Measurements from ENCODE around the gene NAGPA. TPM values are rescaled to one million over a fixed set of nuclear protein-coding genes. Genes with fewer than 3 reads are reported as not detected.

Gene NAGPA
- total and polyA plus RNA-seq, 2 of the 13 experiments (the other 11 are each of a cell fraction or from before 2014, with no cell fraction given): 27.1 to 60.3 TPM

GRCh38 chr16:5025171-5025632, 8.5 kb downstream of the NAGPA start (continued):
- TF ChIP-seq ZNF556 (CRISPR knock-in tag; IDR thresholded peaks at IDR 0.05; ENCODE audit: borderline replicate concordance) (no peak), AGO1 (IDR thresholded peaks at IDR 0.05; ENCODE audit: low read depth, low read length, poor library complexity, severe bottlenecking) (peak; percentile 55), ZZZ3 (CRISPR knock-in tag; IDR thresholded peaks at IDR 0.05; ENCODE audit: borderline replicate concordance) (no peak), ZMAT5 (CRISPR knock-in tag; IDR thresholded peaks at IDR 0.05; ENCODE audit: borderline replicate concordance, low read depth) (no peak), ZNF564 (CRISPR knock-in tag; IDR thresholded peaks at IDR 0.05) (no peak), HOXA3 (CRISPR knock-in tag; IDR thresholded peaks at IDR 0.05) (0 out of 2 replicates have a peak, but pooled peaks have one; percentile 21), ZNF597 (CRISPR knock-in tag; IDR thresholded peaks at IDR 0.05) (no peak), ZKSCAN1 (IDR thresholded peaks at IDR 0.05; ENCODE audit: low read length) (no peak), STAG1 (CRISPR knock-in tag; IDR thresholded peaks at IDR 0.05) (peak; percentile 66), SMC3 (IDR thresholded peaks at IDR 0.05; ENCODE audit: low read length) (0 out of 2 replicates have a peak, but pooled peaks have one; percentile 2), MTA1 (CRISPR knock-in tag; IDR thresholded peaks at IDR 0.05; ENCODE audit: borderline replicate concordance) (peak; percentile 22; the same call in 1 of the 2 replicates), ZNF205 (CRISPR knock-in tag; IDR thresholded peaks at IDR 0.05) (0 out of 2 replicates have a peak, but pooled peaks have one; percentile 19), PAF1 (CRISPR knock-in tag; IDR thresholded peaks at IDR 0.05) (no peak), ZNF883 (CRISPR knock-in tag; IDR thresholded peaks at IDR 0.05; ENCODE audit: not compliant biosample characterization) (no peak), ZNF501 (CRISPR knock-in tag; IDR thresholded peaks at IDR 0.05) (0 out of 2 replicates have a peak, but pooled peaks have one; percentile 29), HNRNPUL1 (IDR thresholded peaks at IDR 0.05; ENCODE audit: low read depth, low read length) (no peak), ZNF276 (CRISPR knock-in tag; IDR thresholded peaks at IDR 0.05; ENCODE audit: low read depth) (0 out of 2 replicates have a peak, but pooled peaks have one; percentile 28), TEAD3 (CRISPR knock-in tag; optimal IDR thresholded peaks at IDR 0.05; ENCODE audit: borderline replicate concordance) (peak; percentile 34), SCMH1 (CRISPR knock-in tag; IDR thresholded peaks at IDR 0.05; ENCODE audit: borderline replicate concordance) (no peak), ZNF776 (CRISPR knock-in tag; IDR thresholded peaks at IDR 0.05) (peak; percentile 96), RXRA (CRISPR knock-in tag; IDR thresholded peaks at IDR 0.05) (0 out of 2 replicates have a peak, but pooled peaks have one; percentile 30), NFKB2 (CRISPR knock-in tag; IDR thresholded peaks at IDR 0.05; ENCODE audit: borderline replicate concordance) (peak; percentile 39; the same call in 1 of the 2 replicates), ZNF83 (CRISPR knock-in tag; IDR thresholded peaks at IDR 0.05; ENCODE audit: borderline replicate concordance) (no peak), SALL2 (CRISPR knock-in tag; IDR thresholded peaks at IDR 0.05) (no peak), ZNF10 (CRISPR knock-in tag; IDR thresholded peaks at IDR 0.05; ENCODE audit: borderline replicate concordance, low read depth) (no peak), NR2C2 (CRISPR knock-in tag; IDR thresholded peaks at IDR 0.05; ENCODE audit: borderline replicate concordance) (no peak), PAX8 (CRISPR knock-in tag; IDR thresholded peaks at IDR 0.05; ENCODE audit: borderline replicate concordance) (no peak)

Measured in HepG2 (cell line).